Large intestine (tissue), 3 donors: ENCODE results near the gene UBE4B. TPM values are rescaled to one million over a fixed set of nuclear protein-coding genes. Genes with fewer than 3 reads are reported as not detected.
A peak's percentile ranks its signal among the peaks of the same experiment; 100 is the strongest.

Experiments used
- DNase-seq, 2 donors: peaks; one replicate each; pipeline versions ENCODE4 v3.0.0 to v3.0.0-alpha.2; 2013
- H3K27ac ChIP-seq: one replicate; pipeline ENCODE4 v1.5.1; 2013; ENCODE audit warnings: low read length
- H3K27me3 ChIP-seq: 2 replicates; pipeline ENCODE4 v1.6.1; 2013; ENCODE audit warnings: low read length; ENCODE audit not compliant: control insufficient read depth, insufficient read depth
- H3K36me3 ChIP-seq: 2 replicates; pipeline ENCODE4 v1.6.1; 2013; ENCODE audit warnings: low read length; ENCODE audit not compliant: control insufficient read depth, insufficient read depth
- H3K4me1 ChIP-seq: one replicate; pipeline ENCODE4 v1.6.1; 2013; ENCODE audit warnings: low read length; ENCODE audit not compliant: control insufficient read depth, insufficient read depth
- H3K4me3 ChIP-seq: one replicate; pipeline ENCODE4 v1.5.1; 2013; ENCODE audit warnings: low read length
- H3K9me3 ChIP-seq: one replicate; pipeline ENCODE4 v1.6.1; 2013; ENCODE audit warnings: mild to moderate bottlenecking, low read depth, low read length, moderate library complexity; ENCODE audit not compliant: control insufficient read depth
- WGBS: methylation state at CpG from one replicate; pipeline ENCODE4 v1.1.5; 2013; ENCODE audit warnings: low lambda C conversion rate; ENCODE audit not compliant: insufficient coverage; 5-methylcytosine and 5-hydroxymethylcytosine counted together
- polyA plus RNA-seq: library from polyadenylated mRNA; unstranded; fragments of 120-200 nt; gene quantifications from one replicate; pipeline ENCODE4 v1.2.1, GENCODE V29; 2013

UBE4B gene
- polyA plus RNA-seq, 1 donor, result 49.1 TPM

- WGBS, result no CpG with 5 or more reads among the region's 4 CpGs
- H3K27ac ChIP-seq, result no peak overlapping the region
- no peaks in the 10 kb centered on the region for H3K27me3 ChIP-seq
- H3K9me3 ChIP-seq, result no peaks in the 10 kb centered on the region
- H3K4me1 ChIP-seq, result no peaks in the 10 kb centered on the region
- peaks cover 34% of the 10 kb centered on the region for H3K36me3 ChIP-seq
- no peak overlapping the region for H3K4me3 ChIP-seq
- DNase-seq, result no peak
These were observed 23.8 kb downstream of the UBE4B start for GRCh38 chr1:10056599-10056987.

DNA sequence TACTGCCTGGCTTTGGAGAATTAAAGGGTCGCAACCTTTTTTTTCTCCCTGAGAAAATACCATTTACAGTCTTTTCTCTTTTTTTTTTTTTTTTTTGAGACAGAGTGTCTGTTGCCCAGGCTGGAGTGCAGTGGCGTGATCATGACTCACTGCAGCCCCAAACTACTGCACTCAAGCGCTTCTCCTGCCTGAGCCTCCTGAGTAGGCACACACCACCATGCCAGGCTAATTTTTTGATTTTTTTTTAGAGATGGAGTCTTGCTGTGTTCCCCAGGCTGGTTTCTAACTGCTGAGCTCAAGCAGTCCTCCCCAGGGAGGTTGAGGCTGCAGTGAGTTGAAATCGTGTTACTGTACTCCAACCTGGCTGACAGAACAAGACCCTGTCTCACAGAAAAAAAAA lies 24.6 kb downstream of the UBE4B start:
- no peaks in the 10 kb centered on the region for H3K9me3 ChIP-seq
- H3K4me1 ChIP-seq, result no peaks in the 10 kb centered on the region
- H3K27me3 ChIP-seq, result no peaks in the 10 kb centered on the region
- H3K27ac ChIP-seq, result no peak overlapping the region
- H3K4me3 ChIP-seq, result no peak overlapping the region
- WGBS, result 100% methylated on average over 1 of the region's 4 CpGs
- no peak for DNase-seq
- H3K36me3 ChIP-seq, result peaks cover 32% of the 10 kb centered on the region

- Histone ChIP-seq H3K27me3 (no peaks in the 10 kb centered on the region), H3K27ac (no peak overlapping the region), H3K9me3 (no peaks in the 10 kb centered on the region), H3K4me1 (no peaks in the 10 kb centered on the region), H3K36me3 (peaks cover 29% of the 10 kb centered on the region), H3K4me3 (no peak overlapping the region)
- WGBS, result 100% methylated on average over 1 of the region's 5 CpGs
- DNase-seq, result no peak
These were observed 25.0 kb downstream of the UBE4B start for GRCh38 chr1:10057796-10058195.

- DNase-seq, result no peak
- peaks cover 26% of the 10 kb centered on the region for H3K36me3 ChIP-seq
- no CpG with 5 or more reads among the region's 8 CpGs for WGBS
- H3K27ac ChIP-seq, result no peak overlapping the region
- H3K27me3 ChIP-seq, result no peaks in the 10 kb centered on the region
- no peaks in the 10 kb centered on the region for H3K4me1 ChIP-seq
- H3K4me3 ChIP-seq, result no peak overlapping the region
- H3K9me3 ChIP-seq, result no peaks in the 10 kb centered on the region
These were observed 26.6 kb downstream of the UBE4B start for GRCh38 chr1:10059342-10059718.

DNA sequence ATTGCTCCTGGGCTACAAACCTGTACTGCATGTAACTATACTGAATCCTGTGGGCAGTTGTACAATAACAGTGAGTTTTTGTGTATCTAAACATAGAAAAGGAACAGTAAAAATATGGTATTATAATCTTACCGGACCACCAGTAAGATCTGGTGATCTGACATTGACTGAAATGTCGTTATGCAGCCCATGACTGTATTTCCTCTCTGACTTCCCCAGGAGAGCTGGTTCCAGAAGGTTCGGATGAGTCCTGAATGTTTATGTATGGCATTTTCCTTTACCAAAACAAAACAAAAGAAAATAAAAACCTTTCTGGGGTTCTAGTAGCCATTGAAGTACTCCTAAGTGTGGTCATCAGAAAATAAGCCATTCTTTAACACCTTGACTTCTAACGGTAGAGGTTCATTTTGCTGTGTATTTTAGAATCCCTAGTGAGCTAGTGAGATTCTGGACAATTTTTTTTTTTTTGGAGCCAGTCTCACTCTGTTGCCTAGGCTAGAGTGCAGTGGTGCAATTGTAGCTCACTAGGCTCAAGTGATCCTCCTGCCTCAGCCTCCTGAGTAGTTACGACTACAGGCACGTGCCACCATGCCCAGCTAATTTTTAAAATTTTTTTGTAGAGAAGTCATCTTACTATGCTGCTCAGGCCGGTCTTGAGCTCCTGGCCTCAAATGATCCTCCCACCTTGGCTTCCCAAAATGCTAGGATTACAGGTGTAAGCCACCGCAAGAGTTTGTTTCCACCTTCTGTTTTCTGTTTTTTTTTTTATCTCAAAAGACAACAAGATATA lies 27.7 kb downstream of the UBE4B start:
- no peak overlapping the region for H3K27ac ChIP-seq
- peaks cover 25% of the 10 kb centered on the region for H3K36me3 ChIP-seq
- H3K4me3 ChIP-seq, result no peak overlapping the region
- WGBS, result 93% methylated on average over 3 of the region's 8 CpGs
- no peaks in the 10 kb centered on the region for H3K27me3 ChIP-seq
- no peaks in the 10 kb centered on the region for H3K9me3 ChIP-seq
- DNase-seq, result no peak
- H3K4me1 ChIP-seq, result peaks cover 7% of the 10 kb centered on the region

DNA sequence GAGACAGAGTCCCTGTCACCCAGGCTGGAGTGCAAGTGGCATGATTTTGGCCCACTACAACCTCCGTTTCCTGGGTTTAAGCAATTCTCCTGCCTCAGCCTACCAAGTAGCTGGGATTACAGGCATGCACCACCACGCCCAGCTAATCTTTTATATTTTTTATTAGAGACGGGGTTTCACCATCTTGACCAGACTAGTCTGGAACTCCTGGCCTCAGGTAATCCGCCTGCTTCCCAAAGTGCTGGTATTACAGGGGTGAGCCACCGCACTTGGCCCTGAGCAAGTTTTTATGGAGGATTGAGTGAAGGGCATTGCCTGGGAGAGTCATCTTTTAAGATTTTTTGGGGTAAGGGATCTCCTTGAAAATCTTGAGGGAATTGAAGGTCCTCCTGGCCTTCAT lies 28.5 kb downstream of the UBE4B start:
- Histone ChIP-seq H3K36me3 (peaks cover 25% of the 10 kb centered on the region), H3K4me1 (peaks cover 7% of the 10 kb centered on the region), H3K27ac (no peak overlapping the region), H3K4me3 (no peak overlapping the region), H3K27me3 (no peaks in the 10 kb centered on the region), H3K9me3 (no peaks in the 10 kb centered on the region)
- no CpG with 5 or more reads among the region's 5 CpGs for WGBS
- DNase-seq, result no peak

DNA sequence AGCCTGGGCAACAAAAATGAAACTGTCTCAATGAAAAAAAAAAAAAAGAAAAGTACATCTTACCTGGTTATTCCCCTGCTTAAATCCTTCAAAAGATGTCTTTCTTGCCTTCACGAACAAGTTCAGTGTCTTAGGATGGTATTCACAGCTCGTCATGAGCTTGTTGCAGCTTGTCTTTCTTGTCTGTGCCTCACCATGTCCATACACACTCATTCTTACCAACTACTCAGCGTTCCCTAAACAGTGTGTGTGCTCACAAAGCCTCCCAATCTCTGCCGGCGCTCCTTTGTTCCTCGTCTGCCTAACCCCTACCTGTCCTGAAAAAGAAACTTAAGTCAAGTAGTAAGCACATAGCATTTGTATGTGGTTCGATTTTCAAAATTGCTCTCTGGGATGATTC lies 31.1 kb downstream of the UBE4B start:
- no peaks in the 10 kb centered on the region for H3K27me3 ChIP-seq
- H3K9me3 ChIP-seq, result no peaks in the 10 kb centered on the region
- peaks cover 13% of the 10 kb centered on the region for H3K36me3 ChIP-seq
- DNase-seq, result no peak
- peaks cover 7% of the 10 kb centered on the region for H3K4me1 ChIP-seq
- no peak overlapping the region for H3K4me3 ChIP-seq
- WGBS, result no CpG with 5 or more reads among the region's 7 CpGs
- no peak overlapping the region for H3K27ac ChIP-seq

DNA sequence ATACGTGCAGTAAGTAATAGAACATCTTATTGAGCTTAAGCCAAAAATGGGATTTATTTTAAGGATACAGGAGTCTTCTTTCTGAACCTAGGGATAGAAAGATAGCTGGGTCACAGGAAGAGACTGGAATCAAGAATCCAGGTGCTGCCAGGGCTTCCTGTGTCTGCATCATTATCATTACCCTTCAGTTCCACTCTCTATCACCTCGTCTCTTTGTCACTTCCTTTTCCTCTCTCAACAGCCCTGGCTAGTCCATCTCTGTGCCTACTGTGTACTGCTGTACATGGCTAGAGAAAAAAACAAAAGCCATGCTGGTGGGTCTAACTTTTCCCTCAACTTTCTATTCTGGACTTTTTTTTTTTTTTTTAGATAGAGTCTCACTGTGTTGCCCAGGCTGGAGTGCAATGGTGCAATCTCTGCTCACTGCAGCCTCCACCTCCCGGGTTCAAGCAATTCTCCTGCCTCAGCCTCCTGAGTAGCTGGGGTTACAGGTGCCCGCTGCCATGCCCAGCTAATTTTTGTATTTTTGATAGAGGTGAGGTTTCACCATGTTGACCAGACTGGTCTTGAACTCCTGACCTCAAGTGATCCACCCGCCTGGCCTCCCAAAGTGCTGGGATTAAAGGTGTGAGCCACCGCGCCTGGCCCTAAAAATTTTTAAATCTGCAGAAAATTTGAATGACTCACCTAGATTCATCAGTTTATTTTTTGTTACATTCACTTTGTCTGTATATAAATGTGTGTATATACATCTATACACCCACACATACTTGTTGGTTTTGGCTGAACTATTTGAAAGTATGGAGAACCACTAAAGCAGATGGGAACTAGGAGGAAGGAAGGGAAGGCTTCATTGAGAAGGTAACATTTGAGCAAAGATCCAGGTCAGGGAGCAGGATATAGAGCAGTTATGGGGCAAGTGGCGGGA lies 31.9 kb downstream of the UBE4B start:
- Histone ChIP-seq H3K4me3 (no peak overlapping the region), H3K27ac (peak overlapping the region; percentile 39), H3K9me3 (no peaks in the 10 kb centered on the region), H3K36me3 (peaks cover 7% of the 10 kb centered on the region), H3K27me3 (no peaks in the 10 kb centered on the region), H3K4me1 (peaks cover 7% of the 10 kb centered on the region)
- DNase-seq, result no peak
- WGBS, result no CpG with 5 or more reads among the region's 8 CpGs

DNA sequence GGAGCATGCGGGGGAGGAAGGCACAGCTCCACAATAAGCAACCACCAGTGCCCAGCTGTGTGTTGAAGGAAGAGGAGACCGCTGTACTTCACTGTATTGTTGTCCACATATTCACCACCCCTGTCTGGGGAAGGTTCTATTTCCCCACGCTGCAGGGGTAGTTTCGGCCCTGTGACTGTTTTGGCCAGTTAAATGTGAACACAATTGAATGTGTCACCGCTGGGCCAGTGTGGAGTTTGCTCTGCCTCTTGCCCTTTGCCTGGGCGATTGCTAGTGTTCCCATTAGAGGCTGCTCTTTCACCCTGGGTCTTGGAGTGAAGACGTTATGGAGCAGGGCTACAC lies 32.6 kb downstream of the UBE4B start:
- WGBS, result 0% methylated on average over 1 of the region's 7 CpGs

DNA sequence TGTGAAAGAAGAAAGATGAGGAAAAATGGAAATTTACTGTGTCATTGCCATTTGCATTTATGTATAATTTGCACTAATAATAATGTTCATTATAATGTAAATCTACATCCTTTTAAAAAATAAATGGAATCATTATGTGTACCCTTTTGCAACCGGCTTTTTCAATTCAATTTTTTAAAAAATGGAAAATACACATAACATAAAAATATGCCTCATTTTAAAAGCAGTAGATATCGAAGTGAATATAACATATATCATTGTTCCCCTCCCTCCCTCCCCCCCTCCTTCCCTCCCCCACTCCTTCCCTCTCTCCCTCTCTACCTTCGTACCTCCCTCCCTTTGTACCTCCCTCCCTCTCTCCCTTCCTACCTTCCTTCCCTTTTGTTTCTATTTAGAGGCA lies 33.0 kb downstream of the UBE4B start:
- DNase-seq, result no peak
- no CpG with 5 or more reads among the region's 3 CpGs for WGBS
- Histone ChIP-seq H3K36me3 (peaks cover 3% of the 10 kb centered on the region), H3K4me1 (peaks cover 7% of the 10 kb centered on the region), H3K27me3 (no peaks in the 10 kb centered on the region), H3K9me3 (no peaks in the 10 kb centered on the region), H3K4me3 (no peak overlapping the region), H3K27ac (no peak overlapping the region)

More for the DNA sequence above, 32.6 kb downstream of the UBE4B start:
- Histone ChIP-seq H3K4me1 (peaks cover 7% of the 10 kb centered on the region), H3K4me3 (no peak overlapping the region), H3K9me3 (no peaks in the 10 kb centered on the region), H3K27me3 (no peaks in the 10 kb centered on the region), H3K36me3 (peaks cover 3% of the 10 kb centered on the region), H3K27ac (peak overlapping the region; percentile 39)
- peak in 1 of 2 donors; percentile 80 for DNase-seq
